ENCODE measurements around the gene CUEDC2.

CUEDC2 gene

DNA sequence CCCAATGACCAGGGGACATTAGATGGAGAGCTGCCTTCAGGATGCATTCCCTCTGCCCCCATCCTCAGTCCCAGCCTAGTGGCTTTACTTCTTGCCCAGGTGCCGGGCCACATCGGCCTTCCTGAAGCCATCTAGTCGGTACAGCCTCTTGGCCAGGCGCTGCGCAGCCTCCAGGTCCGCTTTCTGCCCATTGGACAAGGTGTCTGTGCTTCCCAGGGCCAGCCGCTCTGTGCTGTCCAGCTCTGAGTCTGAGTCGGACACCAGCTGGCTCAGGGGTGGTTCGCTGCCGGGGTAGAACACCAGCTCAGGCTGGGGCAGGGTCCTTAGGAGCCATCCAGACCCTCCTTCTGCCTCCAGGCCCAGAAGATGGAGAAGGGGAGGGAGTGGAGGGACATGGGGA, 20.1 kb downstream of the CUEDC2 start:
- no peak overlapping the region for H3K27ac ChIP-seq
- no peak for TF ChIP-seq ZFX (IDR thresholded peaks at IDR 0.05; ENCODE audit: borderline replicate concordance)
- TF ChIP-seq, protein P1, sequence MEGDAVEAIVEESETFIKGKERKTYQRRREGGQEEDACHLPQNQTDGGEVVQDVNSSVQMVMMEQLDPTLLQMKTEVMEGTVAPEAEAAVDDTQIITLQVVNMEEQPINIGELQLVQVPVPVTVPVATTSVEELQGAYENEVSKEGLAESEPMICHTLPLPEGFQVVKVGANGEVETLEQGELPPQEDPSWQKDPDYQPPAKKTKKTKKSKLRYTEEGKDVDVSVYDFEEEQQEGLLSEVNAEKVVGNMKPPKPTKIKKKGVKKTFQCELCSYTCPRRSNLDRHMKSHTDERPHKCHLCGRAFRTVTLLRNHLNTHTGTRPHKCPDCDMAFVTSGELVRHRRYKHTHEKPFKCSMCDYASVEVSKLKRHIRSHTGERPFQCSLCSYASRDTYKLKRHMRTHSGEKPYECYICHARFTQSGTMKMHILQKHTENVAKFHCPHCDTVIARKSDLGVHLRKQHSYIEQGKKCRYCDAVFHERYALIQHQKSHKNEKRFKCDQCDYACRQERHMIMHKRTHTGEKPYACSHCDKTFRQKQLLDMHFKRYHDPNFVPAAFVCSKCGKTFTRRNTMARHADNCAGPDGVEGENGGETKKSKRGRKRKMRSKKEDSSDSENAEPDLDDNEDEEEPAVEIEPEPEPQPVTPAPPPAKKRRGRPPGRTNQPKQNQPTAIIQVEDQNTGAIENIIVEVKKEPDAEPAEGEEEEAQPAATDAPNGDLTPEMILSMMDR (IDR thresholded peaks at IDR 0.05): no peak

DNA sequence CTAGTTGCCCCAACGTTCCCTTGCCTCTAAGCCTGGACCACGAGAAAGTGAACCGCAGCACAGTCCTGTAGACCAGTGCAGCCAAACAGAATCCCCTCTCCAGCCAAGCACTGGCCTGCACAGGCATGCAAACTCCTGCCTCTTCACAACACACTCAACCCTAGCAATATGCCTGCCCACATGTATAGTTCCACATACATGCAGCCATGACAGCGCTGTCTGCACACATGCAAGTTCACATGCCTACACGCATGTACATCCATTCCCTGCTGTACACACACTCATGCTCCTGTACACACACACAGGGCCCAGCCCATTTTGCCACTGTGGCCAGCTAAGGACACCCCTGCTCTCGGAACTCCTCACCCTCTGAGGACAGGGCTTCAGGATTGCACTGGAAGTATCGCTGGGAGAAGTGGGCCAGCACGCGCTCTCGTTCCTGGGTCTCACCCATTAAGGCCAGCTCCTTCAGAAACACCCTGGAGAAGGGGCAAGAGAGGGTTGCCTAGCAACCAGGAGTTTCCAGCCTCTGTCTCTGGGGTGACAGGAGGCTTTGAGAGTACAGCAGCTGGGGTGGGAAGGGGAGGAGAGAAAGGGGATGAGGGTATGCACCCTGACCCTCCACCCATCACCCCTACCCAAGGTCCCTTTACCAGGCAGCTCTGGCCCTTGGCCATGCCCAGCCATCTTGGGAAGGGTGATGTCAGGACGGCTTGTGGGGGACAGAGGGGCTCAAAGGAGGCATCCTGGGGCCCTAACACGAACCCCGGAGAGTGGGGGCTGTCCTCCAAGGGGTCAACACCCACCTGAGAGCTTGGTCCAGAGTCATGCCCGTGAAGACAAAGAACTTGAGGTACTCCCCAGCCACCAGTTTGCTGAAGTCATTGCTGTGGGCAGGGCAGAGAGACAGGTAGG, 20.8 kb downstream of the CUEDC2 start:
- peak overlapping the region; percentile 59; the same call in 1 of the 2 replicates for H3K27ac ChIP-seq
- TF ChIP-seq, protein P1 (IDR thresholded peaks at IDR 0.05): no peak
- TF ChIP-seq ZFX (IDR thresholded peaks at IDR 0.05; ENCODE audit: borderline replicate concordance): no peak

DNA sequence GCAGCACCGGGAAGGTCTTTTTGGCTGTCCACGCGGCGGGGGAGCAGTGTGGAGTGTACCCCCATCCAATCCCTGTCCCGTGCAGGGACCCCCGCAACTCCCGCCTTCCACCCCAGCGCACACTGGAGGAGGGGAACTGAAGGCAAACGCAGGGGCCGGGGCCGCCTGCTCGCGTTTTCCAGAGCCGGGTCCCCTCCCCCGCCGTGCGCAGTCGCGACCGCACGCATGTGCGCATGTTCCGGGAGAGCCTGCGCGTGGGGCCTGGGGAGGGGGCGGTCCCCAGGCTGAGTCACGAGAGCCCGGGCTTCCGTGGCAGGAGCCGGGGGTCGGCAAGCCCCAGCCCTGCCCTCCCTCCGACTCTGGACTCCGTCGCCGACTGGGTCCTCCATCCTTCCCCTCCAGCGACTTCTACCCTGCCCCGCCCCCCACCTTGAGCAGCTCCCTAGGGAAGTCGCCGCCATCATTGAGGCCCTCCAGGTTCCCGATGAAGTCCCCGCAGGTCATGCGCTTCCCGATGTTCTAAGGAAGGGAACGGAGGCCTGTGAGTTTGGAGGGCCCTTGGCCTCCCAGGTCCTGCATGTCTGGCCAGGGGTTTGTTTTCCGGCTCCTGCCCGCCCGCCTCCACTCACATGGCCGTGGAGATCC, 21.8 kb downstream of the CUEDC2 start:
- H3K27ac ChIP-seq: peak overlapping the region; percentile 59
- TF ChIP-seq, protein P1 (IDR thresholded peaks at IDR 0.05): no peak
- no peak for TF ChIP-seq ZFX (IDR thresholded peaks at IDR 0.05; ENCODE audit: borderline replicate concordance)

DNA sequence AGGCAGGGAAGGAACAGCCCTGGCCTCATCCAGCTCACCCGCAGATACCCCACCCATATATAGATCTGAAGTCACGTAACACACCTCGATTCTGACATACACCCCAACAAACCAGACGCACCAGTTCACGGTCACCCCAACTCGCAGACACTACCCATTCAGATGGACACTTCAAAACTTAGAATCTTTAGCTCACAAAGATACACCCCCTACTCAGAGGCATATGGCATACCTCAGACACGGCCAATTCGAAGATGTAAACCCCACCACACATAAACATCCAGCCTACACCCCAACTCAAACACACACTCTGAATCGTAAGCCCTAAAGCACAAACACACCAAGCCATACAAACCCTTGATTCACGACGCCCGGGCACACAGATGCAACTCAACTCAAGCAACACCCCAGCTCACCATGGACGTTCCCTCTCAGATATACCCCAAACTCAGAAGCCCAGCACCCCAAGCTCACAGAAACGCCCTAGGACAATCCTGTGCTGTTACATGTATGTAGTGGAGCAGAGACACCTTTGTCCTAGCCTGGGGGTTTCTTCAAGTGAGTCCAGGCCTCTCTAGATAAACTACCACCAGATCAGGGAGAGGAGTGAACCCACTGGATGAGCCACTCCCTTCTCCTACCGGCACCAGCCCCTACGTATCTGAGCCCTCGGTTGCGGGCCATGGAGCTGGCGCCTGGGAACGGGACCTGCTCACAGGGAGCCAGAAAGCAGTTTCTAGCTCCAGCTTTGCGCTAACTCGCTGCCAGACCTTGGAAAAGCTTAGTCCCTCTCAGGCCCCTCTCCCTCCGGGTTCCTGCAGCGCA, 22.6 kb downstream of the CUEDC2 start:
- H3K27ac ChIP-seq: peak overlapping the region; percentile 59
- TF ChIP-seq, protein P1 (IDR thresholded peaks at IDR 0.05): no peak
- no peak for TF ChIP-seq ZFX (IDR thresholded peaks at IDR 0.05; ENCODE audit: borderline replicate concordance)

DNA sequence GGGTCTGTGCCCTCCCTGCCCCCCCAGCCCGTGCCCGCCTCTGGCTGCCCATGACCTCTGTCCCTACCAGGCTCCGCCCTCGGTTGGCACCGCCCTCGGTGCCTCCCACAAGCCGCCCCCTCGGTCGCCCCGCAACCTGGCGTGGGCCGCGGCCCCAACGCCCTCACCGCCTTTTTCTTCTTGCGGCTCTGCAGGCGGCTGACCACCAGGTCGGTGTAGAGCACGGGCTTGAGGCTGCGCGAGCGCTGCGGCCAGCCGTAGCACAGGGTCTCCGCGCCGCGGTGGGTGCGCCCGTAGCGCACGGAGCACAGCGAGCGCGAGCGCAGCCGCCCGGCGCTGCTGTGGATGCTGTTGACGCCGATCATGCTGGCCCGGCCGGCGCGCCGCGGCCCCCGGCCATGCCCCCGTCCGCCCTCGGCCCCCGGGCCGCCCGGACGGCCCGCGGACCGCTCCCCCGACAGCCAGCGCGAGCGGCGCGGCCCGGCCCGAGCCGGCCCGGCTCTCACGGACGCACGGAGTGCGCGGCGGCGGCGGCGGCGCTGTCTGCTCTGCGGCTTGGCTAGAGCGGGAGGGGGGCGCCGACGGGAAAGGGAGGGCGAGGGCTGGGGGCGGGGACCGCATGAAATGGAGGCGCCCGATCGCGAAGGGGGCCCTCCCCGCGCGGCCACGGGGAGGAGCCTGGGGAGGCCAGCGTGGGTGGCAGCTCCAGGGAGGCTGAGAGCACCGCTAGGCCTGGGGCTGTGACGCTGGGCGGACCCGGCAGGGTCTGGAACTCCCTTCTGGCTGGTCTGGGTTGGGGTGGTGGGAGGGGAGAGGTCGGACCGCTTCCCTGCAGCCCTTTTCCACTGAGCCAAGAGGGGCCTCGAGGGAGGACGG, 23.4 kb downstream of the CUEDC2 start:
- TF ChIP-seq, protein P1 (IDR thresholded peaks at IDR 0.05): no peak
- no peak for TF ChIP-seq ZFX (IDR thresholded peaks at IDR 0.05; ENCODE audit: borderline replicate concordance)
- H3K27ac ChIP-seq: peak overlapping the region; percentile 59

DNA sequence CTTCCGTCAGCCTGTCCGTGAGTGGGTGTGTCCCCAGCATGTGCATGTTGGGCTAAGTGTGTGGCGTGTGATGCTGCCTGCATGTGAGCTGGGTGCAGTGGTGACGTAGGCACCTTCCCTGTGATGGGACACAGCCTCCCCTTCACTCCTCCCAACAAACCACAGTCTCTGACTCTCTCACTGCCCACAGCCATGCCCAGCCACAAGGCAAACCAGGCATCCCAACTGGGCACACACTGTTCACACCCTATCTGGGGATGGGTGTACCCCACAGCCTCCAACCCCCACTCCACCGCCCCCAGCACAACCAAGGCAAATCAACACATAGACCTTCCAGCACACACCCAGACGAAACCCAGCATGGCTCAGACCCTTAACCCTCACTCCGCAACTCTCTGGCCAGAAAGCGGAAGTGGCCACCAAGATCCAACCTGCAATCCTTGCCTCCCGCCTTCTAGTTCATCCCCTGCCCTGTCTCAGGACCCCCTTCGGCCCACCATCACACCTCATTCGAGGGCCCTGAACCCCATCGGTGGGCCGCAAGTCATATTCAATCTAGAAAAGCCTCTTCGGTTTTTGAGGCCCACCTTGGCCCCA, 24.1 kb downstream of the CUEDC2 start:
- H3K27ac ChIP-seq: peak overlapping the region; percentile 59; the same call in 1 of the 2 replicates
- TF ChIP-seq, protein P1 (IDR thresholded peaks at IDR 0.05): no peak
- no peak for TF ChIP-seq ZFX (IDR thresholded peaks at IDR 0.05; ENCODE audit: borderline replicate concordance)

All from 22Rv1 (cell line).